H1 (cell line): ENCODE measurements around the gene RPTOR. TPM values are rescaled to one million over a fixed set of nuclear protein-coding genes. Genes with fewer than 3 reads are reported as not detected.

Experiments used
- CTCF ChIA-PET: fragments of 300-600 bp; sonication (Branson Sonifier 250); formaldehyde crosslinking; loops from one replicate; lab custom pipeline; 2021; ENCODE audit not compliant: partially characterized antibody; lab: Charles Lee
- POLR2A ChIA-PET: fragments of 300-600 bp; sonication (Branson Sonifier 250); formaldehyde crosslinking; loops from one replicate; lab custom pipeline; 2021; ENCODE audit warnings: inconsistent platforms; ENCODE audit not compliant: partially characterized antibody; lab: Charles Lee
- DNase-seq, 2 experiments: peaks; one replicate each; pipeline versions ENCODE4 v3.0.0 to v3.0.0-alpha.2; 2010 to 2022; ENCODE audit warnings: low spot score in 2 of 2, low read depth in 1 of 2, mixed read lengths in 1 of 2
- FAIRE-seq: peaks from 2 replicates; lab custom pipeline; 2011; peaks lifted over from hg19 to GRCh38; lab: Jason Lieb, UNC
- H2AFZ ChIP-seq: 2 replicates; pipeline ENCODE4 v1.8.1; 2012; ENCODE audit warnings: low read length, inconsistent platforms
- H2AK5ac ChIP-seq: 2 replicates; pipeline ENCODE4 v1.6.1; 2013; ENCODE audit warnings: low read depth, low read length
- H2BK120ac ChIP-seq: replicated peaks from 2 replicates; pipeline ENCODE3; 2013; ENCODE audit warnings: low read depth, low read length, inconsistent platforms
- H2BK12ac ChIP-seq: 2 replicates; pipeline ENCODE4 v1.6.1; 2013; ENCODE audit warnings: low read depth, low read length
- H2BK15ac ChIP-seq: 2 replicates; pipeline ENCODE4 v1.6.1; 2013; ENCODE audit warnings: low read length
- H2BK20ac ChIP-seq: 2 replicates; pipeline ENCODE4 v1.6.1; 2013; ENCODE audit warnings: low read length
- H2BK5ac ChIP-seq: 2 replicates; pipeline ENCODE4 v1.6.1; 2013; ENCODE audit warnings: low read depth, low read length
- H3K14ac ChIP-seq: 2 replicates; pipeline ENCODE4 v1.6.1; 2013; ENCODE audit warnings: inconsistent platforms; ENCODE audit not compliant: insufficient read length
- H3K18ac ChIP-seq: 2 replicates; pipeline ENCODE4 v1.6.1; 2013; ENCODE audit warnings: low read length; ENCODE audit errors: extremely low read depth
- H3K23ac ChIP-seq: 2 replicates; pipeline ENCODE4 v1.6.1; 2013; ENCODE audit warnings: inconsistent platforms; ENCODE audit not compliant: insufficient read length
- H3K23me2 ChIP-seq: 2 replicates; pipeline ENCODE4 v1.6.1; 2013; ENCODE audit warnings: low read depth, low read length
- H3K27ac ChIP-seq: 2 replicates; pipeline ENCODE4 v1.6.1; 2011; ENCODE audit warnings: low read depth, low read length, inconsistent platforms
- H3K27me3 ChIP-seq, 4 experiments: replicated peaks in 1 of 4; 1 replicate in 1 of 4; 2 replicates in 3 of 4; pipeline versions ENCODE4 v1.6.1 to v1.8.1; 2011 to 2013; ENCODE audit warnings: low read length in 3 of 4, mild to moderate bottlenecking in 3 of 4, inconsistent platforms in 2 of 4, mixed read lengths in 2 of 4, moderate library complexity in 1 of 4; ENCODE audit not compliant: control insufficient read depth in 3 of 4, insufficient read depth in 3 of 4; ENCODE audit errors: extremely low read depth in 1 of 4
- H3K36me3 ChIP-seq, 4 experiments: 2 replicates each; pipeline versions ENCODE4 v1.6.1 to v1.8.1; 2011 to 2013; ENCODE audit warnings: mild to moderate bottlenecking in 4 of 4, low read length in 3 of 4, moderate library complexity in 2 of 4, control low read depth in 1 of 4, inconsistent platforms in 1 of 4; ENCODE audit not compliant: insufficient read depth in 4 of 4, control insufficient read depth in 2 of 4
- H3K4ac ChIP-seq: replicated peaks from 2 replicates; pipeline ENCODE3; 2013; ENCODE audit warnings: low read length, low read depth, mixed read lengths, inconsistent platforms; ENCODE audit not compliant: insufficient read length
- H3K4me1 ChIP-seq, 4 experiments: replicated peaks in 1 of 4; 1 replicate in 1 of 4; 2 replicates in 3 of 4; pipeline versions ENCODE4 v1.6.1 to v1.8.1; 2011 to 2013; ENCODE audit warnings: low read length in 3 of 4, inconsistent platforms in 2 of 4, mixed read lengths in 1 of 4; ENCODE audit not compliant: insufficient read depth in 4 of 4, control insufficient read depth in 3 of 4
- H3K4me2 ChIP-seq, 2 experiments: 2 replicates each; pipeline versions ENCODE4 v1.6.1 to v1.8.1; 2011 to 2013; ENCODE audit warnings: low read depth in 2 of 2, low read length in 2 of 2, control low read depth in 1 of 2, inconsistent platforms in 1 of 2, mild to moderate bottlenecking in 1 of 2; ENCODE audit not compliant: insufficient read depth in 1 of 2
- H3K4me3 ChIP-seq, 4 experiments: fragments of 200-600, 300-600 bp in 1 of 4; sonication (generic), shearing (Covaris generic), sonication (Bioruptor Twin) in 1 of 4; 2 replicates each; pipeline versions ENCODE4 v1.5.1 to v1.8.1; 2011 to 2016; ENCODE audit warnings: low read length in 4 of 4, low read depth in 3 of 4, control low read depth in 2 of 4, inconsistent platforms in 2 of 4, mild to moderate bottlenecking in 2 of 4, mixed read lengths in 1 of 4, moderate library complexity in 1 of 4; ENCODE audit not compliant: insufficient read depth in 2 of 4; ENCODE audit errors: extremely low read depth in 1 of 4
- H3K56ac ChIP-seq: replicated peaks from 2 replicates; pipeline ENCODE3; 2013; ENCODE audit warnings: low read depth, mild to moderate bottlenecking, mixed read lengths, low read length, inconsistent platforms; ENCODE audit not compliant: insufficient read length
- H3K79me1 ChIP-seq: 2 replicates; pipeline ENCODE4 v1.6.1; 2013; ENCODE audit warnings: low read depth, low read length, control low read depth
- H3K79me2 ChIP-seq, 2 experiments: 2 replicates each; pipeline versions ENCODE4 v1.6.1 to v1.8.1; 2012 to 2013; ENCODE audit warnings: low read length in 2 of 2, mild to moderate bottlenecking in 2 of 2, inconsistent platforms in 1 of 2; ENCODE audit not compliant: insufficient read depth in 2 of 2, control insufficient read depth in 1 of 2
- H3K9ac ChIP-seq, 4 experiments: replicated peaks in 1 of 4; 1 replicate in 1 of 4; 2 replicates in 3 of 4; pipeline versions ENCODE4 v1.6.1 to v1.8.1; 2011 to 2013; ENCODE audit warnings: low read depth in 3 of 4, low read length in 3 of 4, control low read depth in 2 of 4, mild to moderate bottlenecking in 2 of 4, moderate library complexity in 2 of 4, inconsistent platforms in 1 of 4; ENCODE audit errors: extremely low read depth in 1 of 4
- H3K9me3 ChIP-seq, 2 experiments: 2 replicates each; pipeline versions ENCODE4 v1.6.1 to v1.8.1; 2012 to 2013; ENCODE audit warnings: mild to moderate bottlenecking in 2 of 2, moderate library complexity in 2 of 2, control low read depth in 1 of 2, inconsistent platforms in 1 of 2, low read depth in 1 of 2, low read length in 1 of 2, mixed read lengths in 1 of 2; ENCODE audit not compliant: insufficient read depth in 2 of 2
- H4K20me1 ChIP-seq, 2 experiments: replicated peaks in 1 of 2; 2 replicates each; pipeline versions ENCODE3 to v1.8.1; 2011 to 2013; ENCODE audit warnings: inconsistent platforms in 2 of 2, low read length in 2 of 2, mild to moderate bottlenecking in 1 of 2; ENCODE audit not compliant: insufficient read depth in 2 of 2, control insufficient read depth in 1 of 2
- H4K5ac ChIP-seq: 2 replicates; pipeline ENCODE4 v1.6.1; 2013; ENCODE audit warnings: low read length, low read depth, mixed read lengths, inconsistent platforms; ENCODE audit not compliant: insufficient read length
- H4K8ac ChIP-seq: 2 replicates; pipeline ENCODE4 v1.8.0; 2013; ENCODE audit warnings: mild to moderate bottlenecking, moderate library complexity, low read length, inconsistent platforms; ENCODE audit not compliant: insufficient read depth; ENCODE audit errors: extremely low read depth
- H4K91ac ChIP-seq: replicated peaks from 2 replicates; pipeline ENCODE3; 2013; ENCODE audit warnings: low read length, mixed read lengths, inconsistent platforms; ENCODE audit not compliant: insufficient read length
- POLR2A ChIP-seq, 2 experiments: IDR thresholded peaks; 1 replicate in 1 of 2; 2 replicates in 1 of 2; pipeline ENCODE4 v1.6.1; 2011; ENCODE audit warnings: low read depth in 2 of 2, low read length in 2 of 2, mild to moderate bottlenecking in 2 of 2; ENCODE audit errors: control extremely low read depth in 1 of 2
- WGBS, 2 experiments: shearing (Covaris generic) in 1 of 2; methylation state at CpG; one replicate each; pipeline versions ENCODE4 v1.1.6 to v1.1.7; 2013 to 2015; ENCODE audit warnings: low lambda C conversion rate in 2 of 2, mixed read lengths in 2 of 2, inconsistent platforms in 1 of 2, low coverage in 1 of 2, missing lambda C conversion rate in 1 of 2; ENCODE audit not compliant: insufficient replicate concordance in 2 of 2, insufficient coverage in 1 of 2, insufficient read length in 1 of 2; ENCODE audit errors: extremely low coverage in 1 of 2, missing lambda C conversion rate in 1 of 2; 5-methylcytosine and 5-hydroxymethylcytosine counted together
- polyA plus RNA-seq, 7 experiments: library from polyadenylated mRNA; depleted of rRNA in 3 of 7; stranded (reverse) in 5 of 7; unstranded in 2 of 7; fragments of >200 nt in 5 of 7; fragments of 200-250 nt in 2 of 7; gene quantifications; 1 replicate in 5 of 7; 2 replicates in 1 of 7; 4 replicates in 1 of 7; pipeline versions ENCODE4 v1.2.1 to v1.2.3, GENCODE V29; 2011 to 2013; ENCODE audit warnings: missing spikeins in 2 of 7, mixed read lengths in 2 of 7
- total RNA-seq: library from RNA; stranded (reverse); fragmentation: NEBNext Ultra II Directional; extraction: Animal tissue kit (Norgen Biotek cat#: 25700); gene quantifications from 2 replicates; pipeline ENCODE4 v1.2.1, GENCODE V29; 2021

Gene RPTOR
- total and polyA plus RNA-seq, 2 of the 8 experiments (the other 6 are each of a cell fraction or from before 2014, with no cell fraction given) = 6.9 to 28.7 TPM

- Histone ChIP-seq H3K27ac (no peak overlapping the region), H3K27me3 (no peaks in the 10 kb centered on the region), H2BK120ac (no peak overlapping the region), H4K8ac (no peak overlapping the region), H3K23me2 (no peaks in the 10 kb centered on the region), H2BK20ac (no peak overlapping the region), H3K4me2 (no peak overlapping the region), H3K23ac (no peak overlapping the region), H3K9ac (no peak overlapping the region), H4K20me1 (no peaks in the 10 kb centered on the region), H3K14ac (no peak overlapping the region), H4K91ac (no peak overlapping the region), H3K56ac (no peak overlapping the region), H3K4me3 (no peak overlapping the region), H2AK5ac (no peak overlapping the region), H2BK5ac (no peak overlapping the region), H3K9me3 (peaks cover 0 to 12% of the 10 kb centered on the region in 2 experiments; a peak in 1 of 4 replicates), H3K18ac (no peak overlapping the region), H3K36me3 (no peaks in the 10 kb centered on the region; a peak in 2 of 8 replicates), H4K5ac (no peak overlapping the region), H3K4ac (no peak overlapping the region), H3K79me2 (no peaks in the 10 kb centered on the region), H2AFZ (no peak overlapping the region), H2BK15ac (no peak overlapping the region), H2BK12ac (no peak overlapping the region), H3K79me1 (no peaks in the 10 kb centered on the region), H3K4me1 (peaks cover 0 to 2% (median 0%) of the 10 kb centered on the region in 4 experiments; a peak in 3 of 7 replicates)
- POLR2A ChIA-PET = interaction anchor here (1.2 kb wide), 1 partner anchor 12 kb away, joined by 4 read pairs; no protein-coding TSS in a partner anchor
- CTCF ChIA-PET = interaction anchor here (1.1 to 1.6 kb wide), 2 partner anchors 20 to 27 kb away, joined by 4 to 6 read pairs; no protein-coding TSS in a partner anchor
- FAIRE-seq (no peak), DNase-seq (no peak)
- 93% methylated on average over 11 of the region's 11 CpGs; no CpG with 5 or more reads in 1 of the 2 experiments for WGBS, 2 experiments
- TF ChIP-seq POLR2A (IDR thresholded peaks at IDR 0.05; ENCODE audit: control extremely low read depth in 1 of 2, low read depth in 2 of 2, low read length in 2 of 2) = no peak
Observed at GRCh38 chr17:80839026-80839345, 294.3 kb downstream of the RPTOR start.
